Ovary (tissue), 3 donors: Measurements from ENCODE around the gene IMMP2L.

Source experiments
- EP300 ChIP-seq: sonication (generic); formaldehyde crosslinking; IDR thresholded peaks from one replicate; pipeline ENCODE4 v1.6.1; 2017; ENCODE audit warnings: antibody characterized with exemption
- POLR2A ChIP-seq: fragments of 450-650 bp; IDR thresholded peaks from one replicate; pipeline ENCODE4 v1.6.1; 2017; ENCODE audit warnings: antibody characterized with exemption, mild to moderate bottlenecking, moderate library complexity
- TF ChIP-seq, protein P1 (sequence below), 3 donors: fragments of 450-650 bp in 2 of 3; fragments of 200-600 bp in 1 of 3; IDR thresholded peaks; one replicate each; pipeline versions ENCODE4 v1.5.1 to v1.8.0; 2016 to 2022; ENCODE audit warnings: antibody characterized with exemption in 3 of 3, mild to moderate bottlenecking in 1 of 3
- donor health status: DM: no; HTN: no; CAD: no.

DNA sequence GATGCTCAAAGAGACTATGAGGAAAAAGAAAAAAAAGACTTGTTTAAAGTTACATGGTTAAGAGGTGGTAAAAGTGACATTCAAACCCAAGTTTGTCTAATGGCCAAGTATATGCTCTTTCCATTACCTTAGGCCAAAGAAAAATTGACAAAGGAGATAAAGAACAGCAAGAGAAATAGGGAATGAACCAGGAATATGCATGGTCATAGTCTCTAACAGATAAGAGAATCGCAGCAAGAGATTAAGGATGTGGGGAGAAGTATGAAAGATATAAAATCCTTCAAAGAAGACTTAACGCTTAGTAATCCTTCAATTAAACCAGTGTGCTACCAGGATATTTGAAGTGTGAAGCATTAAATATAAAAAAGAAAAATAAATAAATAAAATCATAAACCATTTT lies 494.6 kb downstream of the IMMP2L start:
- TF ChIP-seq, protein P1, sequence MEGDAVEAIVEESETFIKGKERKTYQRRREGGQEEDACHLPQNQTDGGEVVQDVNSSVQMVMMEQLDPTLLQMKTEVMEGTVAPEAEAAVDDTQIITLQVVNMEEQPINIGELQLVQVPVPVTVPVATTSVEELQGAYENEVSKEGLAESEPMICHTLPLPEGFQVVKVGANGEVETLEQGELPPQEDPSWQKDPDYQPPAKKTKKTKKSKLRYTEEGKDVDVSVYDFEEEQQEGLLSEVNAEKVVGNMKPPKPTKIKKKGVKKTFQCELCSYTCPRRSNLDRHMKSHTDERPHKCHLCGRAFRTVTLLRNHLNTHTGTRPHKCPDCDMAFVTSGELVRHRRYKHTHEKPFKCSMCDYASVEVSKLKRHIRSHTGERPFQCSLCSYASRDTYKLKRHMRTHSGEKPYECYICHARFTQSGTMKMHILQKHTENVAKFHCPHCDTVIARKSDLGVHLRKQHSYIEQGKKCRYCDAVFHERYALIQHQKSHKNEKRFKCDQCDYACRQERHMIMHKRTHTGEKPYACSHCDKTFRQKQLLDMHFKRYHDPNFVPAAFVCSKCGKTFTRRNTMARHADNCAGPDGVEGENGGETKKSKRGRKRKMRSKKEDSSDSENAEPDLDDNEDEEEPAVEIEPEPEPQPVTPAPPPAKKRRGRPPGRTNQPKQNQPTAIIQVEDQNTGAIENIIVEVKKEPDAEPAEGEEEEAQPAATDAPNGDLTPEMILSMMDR (IDR thresholded peaks at IDR 0.05), result no peak
- TF ChIP-seq POLR2A, result no peak
- no peak for TF ChIP-seq EP300
